ENCODE measurements around the gene STRADA.

DNA sequence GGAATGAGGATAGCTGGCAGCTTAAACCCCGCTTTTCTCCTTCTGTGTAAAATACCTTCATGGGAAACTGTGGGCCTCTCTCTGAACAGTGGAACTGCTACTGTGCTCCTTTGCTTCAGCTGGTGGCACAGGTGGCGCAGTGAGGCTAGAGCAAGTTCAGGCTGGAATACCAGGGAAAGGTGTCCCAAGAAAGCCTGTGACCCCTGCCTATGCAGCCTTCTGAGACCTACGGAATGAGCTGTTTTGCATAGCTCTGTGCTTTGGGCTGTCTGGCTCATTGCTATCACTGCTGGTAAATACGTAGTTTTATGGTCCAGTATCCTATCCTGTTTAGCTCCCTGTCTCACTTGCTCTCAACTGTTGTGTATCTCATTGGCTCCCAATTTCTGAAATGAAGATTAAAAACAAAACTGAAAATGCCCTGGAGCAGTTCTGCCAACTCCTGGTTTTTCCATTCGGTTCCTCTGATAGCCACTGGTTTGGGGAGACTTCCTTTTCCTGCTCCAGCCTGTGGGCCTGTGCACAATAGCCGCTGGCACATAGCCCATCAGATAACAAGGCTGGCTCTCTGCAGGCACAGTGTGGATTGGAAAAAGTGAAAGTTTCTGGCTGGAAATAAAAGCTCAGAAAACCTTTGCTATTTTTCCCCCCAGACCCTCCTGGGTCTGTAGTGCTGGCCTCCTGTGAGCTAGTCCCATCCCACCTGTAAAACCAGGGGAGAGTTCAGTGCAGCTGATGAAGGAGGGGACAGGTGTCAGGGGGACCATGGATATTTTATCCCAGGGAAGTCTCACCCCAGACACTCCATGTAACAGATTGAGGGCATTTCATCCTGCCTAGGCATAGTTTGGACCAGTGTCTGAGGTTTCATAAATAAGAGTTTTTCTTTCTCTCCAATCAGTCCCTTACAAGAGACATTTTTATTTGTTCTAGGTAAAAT lies 65.7 kb downstream of the STRADA start:
- TF ChIP-seq YY1 (IDR thresholded peaks at IDR 0.05; ENCODE audit: insufficient read depth, insufficient read length) (no peak), ZNF274 (IDR thresholded peaks at IDR 0.05; ENCODE audit: low read depth, low read length) (no peak), SUZ12 (IDR thresholded peaks at IDR 0.05; ENCODE audit: extremely low read depth, insufficient read depth, insufficient read length) (no peak)
